Thoracic aorta endothelial cell (primary cell): ENCODE data around the gene HMGN1. TPM values are rescaled to one million over a fixed set of nuclear protein-coding genes. Genes with fewer than 3 reads are reported as not detected.

Experiments
- small RNA-seq: library from RNA; depleted of rRNA; stranded (forward); fragments of <200 nt; gene quantifications from one replicate; pipeline ENCODE3, GENCODE V24; 2012
- total RNA-seq: library from RNA; depleted of rRNA; stranded (reverse); fragments of >200 nt; gene quantifications from 2 replicates; pipeline ENCODE4 v1.2.3, GENCODE V29; 2012

Gene HMGN1
- total RNA-seq = 317 and 353 TPM in 2 replicates

GRCh38 chr21:39348355-39349210 lies at the start of gene HMGN1:
TSS of gene HMGN1 (minus strand) at chr21:39349088. CDS start at chr21:39348917, 171 bp downstream.

DNA sequence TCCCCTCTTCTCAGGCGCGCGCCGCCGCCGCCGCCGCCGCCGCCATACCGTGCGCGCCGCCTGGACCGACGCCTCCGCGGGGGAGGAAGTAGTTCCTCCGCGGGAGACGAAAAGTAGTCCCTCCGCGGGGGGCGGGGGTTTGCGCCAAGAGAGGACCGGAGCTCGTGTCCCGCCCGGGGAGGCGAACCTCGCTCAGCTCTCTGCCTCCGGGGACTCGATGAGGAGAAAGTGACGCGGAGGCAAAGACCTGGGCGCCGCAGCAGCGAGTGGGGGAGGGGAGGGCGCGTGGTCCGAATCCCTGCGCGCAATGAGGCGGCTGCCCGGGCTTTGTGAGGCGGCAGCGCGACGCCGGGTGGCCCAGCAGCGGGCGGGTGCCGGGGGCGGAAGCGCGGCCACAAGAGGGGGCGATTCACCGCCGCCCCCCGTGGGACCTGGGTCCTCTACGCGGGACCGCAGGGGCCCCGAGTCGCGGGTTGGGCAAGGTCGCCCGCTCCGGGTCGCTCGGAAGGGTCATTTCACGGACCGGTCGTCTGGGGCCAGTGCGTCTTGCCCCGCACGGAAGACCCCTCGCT lies 35.2 kb downstream of the HMGN1 start, which contains the start of gene BRWD1:
BRWD1 (minus strand) TSS at position 62 of the 572 bp plus-strand sequence. CDS start 141 bp downstream, outside the sequence.

Small RNA genes lying within 50 kb of the gene (small RNA-seq; reads per million reads assigned to genes)
- not detected for gene RF00019

Other genes starting within 250 kb of the HMGN1 start
- gene PSMG1, start 165.6 kb downstream of the HMGN1 start, total RNA-seq = 88.2 and 103 TPM in 2 replicates
- 63.9 and 68.1 TPM in 2 replicates for gene BRWD1, start 35.5 kb downstream of the HMGN1 start, total RNA-seq
- 0.80 and 1.6 TPM in 2 replicates for gene LCA5L, start 96.7 kb upstream of the HMGN1 start, total RNA-seq
- 0.27 and 0.43 TPM in 2 replicates for gene SH3BGR, start 102.9 kb upstream of the HMGN1 start, total RNA-seq